Gastrocnemius medialis (tissue), 4 donors: ENCODE measurements around the gene ZFC3H1.

Experiments used
- POLR2A ChIP-seq, 2 donors: fragments of 450-650 bp; IDR thresholded peaks; one replicate each; pipeline ENCODE4 v1.6.1; 2017; ENCODE audit warnings: antibody characterized with exemption in 2 of 2, mild to moderate bottlenecking in 2 of 2, moderate library complexity in 2 of 2
- TF ChIP-seq, protein P1 (sequence below), 5 experiments: fragments of 450-650 bp in 3 of 5; fragments of 200-600 bp in 2 of 5; sonication (generic) in 2 of 5; IDR thresholded peaks in 4 of 5; conservative IDR thresholded peaks in 1 of 5; 1 replicate in 4 of 5; 2 replicates in 1 of 5; pipeline ENCODE4 v1.5.1; 2016 to 2019; ENCODE audit warnings: antibody characterized with exemption in 5 of 5, mild to moderate bottlenecking in 3 of 5, moderate library complexity in 3 of 5

DNA sequence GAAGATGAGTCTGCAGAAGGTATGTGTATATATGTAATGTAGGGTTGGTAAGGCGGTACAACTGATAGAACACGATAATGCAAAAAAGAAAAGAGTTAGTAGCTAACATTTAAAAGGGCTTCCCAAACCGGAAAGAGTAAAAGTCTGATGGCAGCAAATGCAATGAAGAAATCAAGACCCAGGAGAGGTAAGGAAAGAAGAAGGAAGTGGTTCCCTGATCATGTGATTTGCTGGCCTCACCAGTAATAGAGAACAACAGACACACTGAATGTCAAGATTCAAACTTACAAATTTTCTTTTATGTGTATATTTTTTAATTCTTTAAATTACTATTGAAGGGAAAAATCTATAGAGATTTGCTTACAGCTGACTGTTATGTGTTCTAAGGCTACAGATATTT is 18.4 kb downstream of the ZFC3H1 start:
- TF ChIP-seq POLR2A (IDR thresholded peaks at IDR 0.05): no peak
- TF ChIP-seq, protein P1, sequence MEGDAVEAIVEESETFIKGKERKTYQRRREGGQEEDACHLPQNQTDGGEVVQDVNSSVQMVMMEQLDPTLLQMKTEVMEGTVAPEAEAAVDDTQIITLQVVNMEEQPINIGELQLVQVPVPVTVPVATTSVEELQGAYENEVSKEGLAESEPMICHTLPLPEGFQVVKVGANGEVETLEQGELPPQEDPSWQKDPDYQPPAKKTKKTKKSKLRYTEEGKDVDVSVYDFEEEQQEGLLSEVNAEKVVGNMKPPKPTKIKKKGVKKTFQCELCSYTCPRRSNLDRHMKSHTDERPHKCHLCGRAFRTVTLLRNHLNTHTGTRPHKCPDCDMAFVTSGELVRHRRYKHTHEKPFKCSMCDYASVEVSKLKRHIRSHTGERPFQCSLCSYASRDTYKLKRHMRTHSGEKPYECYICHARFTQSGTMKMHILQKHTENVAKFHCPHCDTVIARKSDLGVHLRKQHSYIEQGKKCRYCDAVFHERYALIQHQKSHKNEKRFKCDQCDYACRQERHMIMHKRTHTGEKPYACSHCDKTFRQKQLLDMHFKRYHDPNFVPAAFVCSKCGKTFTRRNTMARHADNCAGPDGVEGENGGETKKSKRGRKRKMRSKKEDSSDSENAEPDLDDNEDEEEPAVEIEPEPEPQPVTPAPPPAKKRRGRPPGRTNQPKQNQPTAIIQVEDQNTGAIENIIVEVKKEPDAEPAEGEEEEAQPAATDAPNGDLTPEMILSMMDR (IDR thresholded peaks at IDR 0.05 in 4 of 5, conservative IDR thresholded peaks at IDR 0.05 in 1 of 5): no peak
